Upper lobe of left lung (tissue), 6 donors: Measurements from ENCODE around the gene SPATS2. TPM values are rescaled to one million over a fixed set of nuclear protein-coding genes. Genes with fewer than 3 reads are reported as not detected.

ENCODE experiments used
- ATAC-seq, 2 donors: fragments of 200-7000 bp; cut with Tn5 transposase; one replicate each; pipeline ENCODE4 v1.9.1; 2022; ENCODE audit warnings: mild to moderate bottlenecking in 2 of 2, moderate library complexity in 2 of 2; ENCODE audit not compliant: low FRiP score in 2 of 2
- DNase-seq, 2 donors: peaks; one replicate each; pipeline ENCODE4 v3.0.0-alpha.2; 2019 to 2020
- H3K27ac ChIP-seq, 4 donors: fragments of 200-600 bp; sonication (generic); one replicate each; pipeline ENCODE4 v1.5.1; 2016 to 2019
- H3K27me3 ChIP-seq, 4 donors: fragments of 200-600 bp; sonication (generic); one replicate each; pipeline ENCODE4 v1.5.1; 2017 to 2019
- H3K36me3 ChIP-seq, 4 donors: fragments of 200-600 bp; sonication (generic); one replicate each; pipeline ENCODE4 v1.5.1; 2016 to 2019
- H3K4me1 ChIP-seq, 4 donors: fragments of 200-600 bp; sonication (generic); one replicate each; pipeline ENCODE4 v1.5.1; 2018 to 2019
- H3K4me3 ChIP-seq, 4 donors: fragments of 200-600 bp; sonication (generic); one replicate each; pipeline ENCODE4 v1.5.1; 2017 to 2019; ENCODE audit warnings: mild to moderate bottlenecking in 2 of 4, moderate library complexity in 1 of 4
- H3K9me3 ChIP-seq, 4 donors: fragments of 200-600 bp; sonication (generic); one replicate each; pipeline ENCODE4 v1.5.1; 2018 to 2019
- EP300 ChIP-seq, 4 donors: sonication (generic); formaldehyde crosslinking; IDR thresholded peaks; one replicate each; pipeline ENCODE4 v1.5.1; 2017; ENCODE audit warnings: antibody characterized with exemption in 4 of 4, control low read depth in 2 of 4
- POLR2A ChIP-seq, 4 donors: fragments of 450-650 bp; IDR thresholded peaks; one replicate each; pipeline ENCODE4 v1.5.1; 2016 to 2017; ENCODE audit warnings: antibody characterized with exemption in 4 of 4, mild to moderate bottlenecking in 2 of 4
- POLR2AphosphoS5 ChIP-seq, 2 donors: sonication (generic); formaldehyde crosslinking; IDR thresholded peaks; one replicate each; pipeline ENCODE4 v1.5.1; 2017; ENCODE audit warnings: antibody characterized with exemption in 2 of 2
- WGBS, 2 donors: methylation state at CpG; one replicate each; pipeline ENCODE4 v1.1.5; 2017 to 2018; 5-methylcytosine and 5-hydroxymethylcytosine counted together
- total RNA-seq, 6 donors: library from RNA; depleted of rRNA in 4 of 6; stranded (reverse); fragments of >200 nt in 4 of 6; gene quantifications; one replicate each; pipeline versions ENCODE4 v1.1.0 to v1.2.1, GENCODE V29; 2016 to 2021
- TF ChIP-seq, protein P1 (sequence below), 6 experiments: fragments of 450-650 bp in 4 of 6; fragments of 200-600 bp in 2 of 6; sonication (generic) in 2 of 6; IDR thresholded peaks; one replicate each; pipeline ENCODE4 v1.5.1; 2016 to 2019; ENCODE audit warnings: antibody characterized with exemption in 6 of 6
- donor health status: DM: no; HTN: no; CAD: no; lungs with moderate emphysema.
- donor health status: DM: no; HTN: yes; CAD: no; lungs with severe emphysema.

SPATS2 gene
- total RNA-seq, 6 donors from 2014 or later: 6.2 to 33.5 (median 14.4) TPM

GRCh38 chr12:49348781-49349180 is 18.5 kb upstream of the SPATS2 start:
- WGBS, 2 donors: 93 to 100% methylated on average over 1 to 5 of the region's 5 CpGs
- peaks cover 4 to 43% (median 31%) of the 10 kb centered on the region in 4 donors for H3K27me3 ChIP-seq
- peaks cover 36 to 39% (median 37%) of the 10 kb centered on the region in 4 donors for H3K4me1 ChIP-seq

DNA sequence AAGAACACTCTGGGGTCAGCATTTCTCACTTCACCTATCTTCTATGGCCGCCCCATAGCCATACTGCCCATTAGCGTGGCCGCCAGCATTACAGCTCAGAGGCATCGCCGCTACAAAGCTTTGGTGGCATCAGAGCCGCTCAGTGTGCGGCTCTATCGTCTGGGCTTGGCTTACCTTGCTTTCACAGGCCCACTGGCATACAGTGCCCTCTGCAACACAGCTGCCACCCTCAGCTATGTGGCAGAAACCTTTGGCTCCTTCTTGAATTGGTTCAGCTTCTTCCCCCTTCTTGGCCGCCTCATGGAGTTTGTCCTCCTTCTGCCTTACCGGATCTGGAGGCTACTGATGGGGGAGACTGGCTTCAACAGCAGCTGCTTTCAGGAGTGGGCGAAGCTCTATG is 18.0 kb upstream of the SPATS2 start:
- H3K27ac ChIP-seq: no peak overlapping the region
- ATAC-seq (no peak), DNase-seq (peak in 1 of 2 donors; percentile 13)
- H3K27me3 ChIP-seq: peaks cover 2 to 38% (median 29%) of the 10 kb centered on the region in 4 donors
- H3K4me3 ChIP-seq: no peak overlapping the region
- H3K4me1 ChIP-seq: peaks cover 34 to 37% (median 36%) of the 10 kb centered on the region in 4 donors
- no peaks in the 10 kb centered on the region for H3K9me3 ChIP-seq
- TF ChIP-seq POLR2AphosphoS5 (IDR thresholded peaks at IDR 0.05) (no peak), EP300 (IDR thresholded peaks at IDR 0.05) (no peak), POLR2A (IDR thresholded peaks at IDR 0.05) (no peak)
- TF ChIP-seq, protein P1, sequence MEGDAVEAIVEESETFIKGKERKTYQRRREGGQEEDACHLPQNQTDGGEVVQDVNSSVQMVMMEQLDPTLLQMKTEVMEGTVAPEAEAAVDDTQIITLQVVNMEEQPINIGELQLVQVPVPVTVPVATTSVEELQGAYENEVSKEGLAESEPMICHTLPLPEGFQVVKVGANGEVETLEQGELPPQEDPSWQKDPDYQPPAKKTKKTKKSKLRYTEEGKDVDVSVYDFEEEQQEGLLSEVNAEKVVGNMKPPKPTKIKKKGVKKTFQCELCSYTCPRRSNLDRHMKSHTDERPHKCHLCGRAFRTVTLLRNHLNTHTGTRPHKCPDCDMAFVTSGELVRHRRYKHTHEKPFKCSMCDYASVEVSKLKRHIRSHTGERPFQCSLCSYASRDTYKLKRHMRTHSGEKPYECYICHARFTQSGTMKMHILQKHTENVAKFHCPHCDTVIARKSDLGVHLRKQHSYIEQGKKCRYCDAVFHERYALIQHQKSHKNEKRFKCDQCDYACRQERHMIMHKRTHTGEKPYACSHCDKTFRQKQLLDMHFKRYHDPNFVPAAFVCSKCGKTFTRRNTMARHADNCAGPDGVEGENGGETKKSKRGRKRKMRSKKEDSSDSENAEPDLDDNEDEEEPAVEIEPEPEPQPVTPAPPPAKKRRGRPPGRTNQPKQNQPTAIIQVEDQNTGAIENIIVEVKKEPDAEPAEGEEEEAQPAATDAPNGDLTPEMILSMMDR (IDR thresholded peaks at IDR 0.05): no peak
- 92 to 95% methylated on average over 11 of the region's 11 CpGs for WGBS, 2 donors
- no peaks in the 10 kb centered on the region for H3K36me3 ChIP-seq

More at GRCh38 chr12:49348781-49349180, 18.5 kb upstream of the SPATS2 start:
- H3K27ac ChIP-seq: no peak overlapping the region
- H3K9me3 ChIP-seq: no peaks in the 10 kb centered on the region
- DNase-seq (peak; percentile 8 to 26), ATAC-seq (no peak)
- no peaks in the 10 kb centered on the region for H3K36me3 ChIP-seq
- H3K4me3 ChIP-seq: no peak overlapping the region
- TF ChIP-seq POLR2AphosphoS5 (IDR thresholded peaks at IDR 0.05) (no peak), EP300 (IDR thresholded peaks at IDR 0.05) (no peak), POLR2A (IDR thresholded peaks at IDR 0.05) (no peak)
- TF ChIP-seq, protein P1 (IDR thresholded peaks at IDR 0.05): no peak

DNA sequence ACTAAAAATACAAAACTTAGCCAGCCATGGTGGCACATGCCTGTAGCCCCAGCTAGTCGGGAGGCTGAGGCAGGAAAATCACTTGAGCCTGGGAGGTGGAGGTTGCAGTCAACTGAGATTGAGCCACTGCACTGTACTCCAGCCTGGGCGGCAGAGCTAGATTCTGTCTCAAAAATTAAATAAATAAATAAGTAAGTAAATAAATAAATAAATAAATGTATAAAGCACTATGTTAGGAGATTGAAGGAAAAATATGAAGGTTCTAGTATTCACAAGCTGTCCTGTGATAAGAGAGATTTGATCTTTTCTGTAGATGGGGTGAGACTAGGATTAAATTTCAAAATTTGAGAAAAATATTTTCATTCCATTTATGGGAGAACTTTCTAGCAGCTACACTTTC is 14.9 kb upstream of the SPATS2 start:
- Histone ChIP-seq H3K4me3 (no peak overlapping the region), H3K27ac (no peak overlapping the region), H3K27me3 (peaks cover 0 to 7% (median 2%) of the 10 kb centered on the region in 4 donors), H3K4me1 (peaks cover 7 to 10% (median 9%) of the 10 kb centered on the region in 4 donors), H3K9me3 (no peaks in the 10 kb centered on the region), H3K36me3 (no peaks in the 10 kb centered on the region)
- DNase-seq: no peak
- TF ChIP-seq, protein P1 (IDR thresholded peaks at IDR 0.05): no peak
- TF ChIP-seq EP300 (IDR thresholded peaks at IDR 0.05) (no peak), POLR2AphosphoS5 (IDR thresholded peaks at IDR 0.05) (no peak), POLR2A (IDR thresholded peaks at IDR 0.05) (no peak)
- ATAC-seq: no peak
- WGBS, 2 donors: 84 to 87% methylated on average over 2 of the region's 2 CpGs

DNA sequence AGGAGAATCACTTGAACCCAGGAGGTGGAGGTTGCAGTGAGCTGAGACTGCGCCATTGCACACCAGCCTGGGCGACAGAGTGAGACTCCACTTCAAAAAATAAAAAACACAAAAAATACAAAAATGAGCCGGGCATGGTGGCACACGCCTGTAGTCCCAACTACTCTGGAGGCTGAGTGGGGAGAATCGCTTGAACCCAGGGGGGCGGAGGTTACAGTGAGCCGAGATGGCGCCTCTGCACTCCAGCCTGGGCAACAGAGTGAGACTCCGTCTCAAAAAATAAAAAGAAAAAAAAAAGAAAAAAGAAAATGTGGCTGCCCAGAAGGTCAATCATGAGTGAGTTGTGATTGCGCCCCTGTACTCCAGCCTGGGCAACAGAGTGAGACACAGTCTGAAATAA is 11.3 kb upstream of the SPATS2 start:
- Histone ChIP-seq H3K27me3 (no peaks in the 10 kb centered on the region), H3K9me3 (no peaks in the 10 kb centered on the region), H3K4me1 (peaks cover 0 to 6% (median 0%) of the 10 kb centered on the region in 4 donors), H3K4me3 (no peak overlapping the region), H3K36me3 (no peaks in the 10 kb centered on the region), H3K27ac (no peak overlapping the region)
- DNase-seq (no peak), ATAC-seq (no peak)
- TF ChIP-seq, protein P1 (IDR thresholded peaks at IDR 0.05): no peak
- no peak for TF ChIP-seq EP300 (IDR thresholded peaks at IDR 0.05)
- TF ChIP-seq POLR2AphosphoS5 (IDR thresholded peaks at IDR 0.05): no peak
- TF ChIP-seq POLR2A (IDR thresholded peaks at IDR 0.05): no peak
- WGBS, 2 donors: 90 to 94% methylated on average over 9 to 10 of the region's 10 CpGs

DNA sequence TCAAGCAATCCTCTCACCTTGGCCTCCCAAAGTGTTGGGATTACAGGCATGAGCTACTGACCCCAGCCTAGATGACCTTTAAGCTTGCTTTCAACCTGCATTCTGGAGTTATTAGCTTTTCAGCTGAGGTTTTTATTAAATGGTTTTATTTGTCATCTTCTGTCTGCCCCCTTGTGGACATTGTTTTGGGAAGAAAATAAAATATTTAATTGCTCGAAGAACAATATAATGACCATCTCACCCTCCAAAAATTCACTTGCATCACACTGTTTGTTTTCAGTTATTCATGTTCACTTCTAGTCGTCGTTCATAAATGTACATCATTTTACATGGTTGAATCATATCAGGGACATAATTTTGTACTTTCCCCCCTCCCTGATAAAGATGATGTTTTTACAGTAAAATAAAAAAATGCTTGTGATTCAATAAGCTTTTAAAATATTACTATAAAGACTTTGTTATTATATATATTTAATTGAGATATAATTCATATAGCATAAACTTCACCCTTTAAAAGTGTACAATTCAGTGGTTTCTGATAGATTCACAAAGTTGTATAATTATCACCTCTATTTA is 10.1 kb upstream of the SPATS2 start:
- peak in 1 of 2 donors; percentile 28 for ATAC-seq
- Histone ChIP-seq H3K4me1 (peaks cover 0 to 6% (median 0%) of the 10 kb centered on the region in 4 donors), H3K9me3 (no peaks in the 10 kb centered on the region), H3K27me3 (no peaks in the 10 kb centered on the region), H3K36me3 (no peaks in the 10 kb centered on the region), H3K27ac (no peak overlapping the region), H3K4me3 (no peak overlapping the region)
- DNase-seq: no peak
- 7 to 18% methylated on average over 3 of the region's 3 CpGs for WGBS, 2 donors
- no peak for TF ChIP-seq POLR2A (IDR thresholded peaks at IDR 0.05)
- no peak for TF ChIP-seq EP300 (IDR thresholded peaks at IDR 0.05)
- TF ChIP-seq POLR2AphosphoS5 (IDR thresholded peaks at IDR 0.05): no peak
- TF ChIP-seq, protein P1 (IDR thresholded peaks at IDR 0.05): peak in 4 of 6 experiments; percentile 29 to 37 (median 32)
